Smooth muscle cell of bladder (primary cell): ENCODE measurements around the gene TARM1. TPM values are rescaled to one million over a fixed set of nuclear protein-coding genes. Genes with fewer than 3 reads are reported as not detected.

Source experiments
- total RNA-seq: library from RNA; depleted of rRNA; stranded (reverse); fragments of >200 nt; gene quantifications from 2 replicates; pipeline ENCODE4 v1.2.3, GENCODE V29; 2014

The TARM1 gene
- total RNA-seq, result not detected in 2 replicates

GRCh38 chr19:54081032-54081431 lies at the start of gene TARM1:
Gene TARM1 (minus strand): TSS chr19:54081365. CDS start chr19:54081340, 25 bp downstream.

DNA sequence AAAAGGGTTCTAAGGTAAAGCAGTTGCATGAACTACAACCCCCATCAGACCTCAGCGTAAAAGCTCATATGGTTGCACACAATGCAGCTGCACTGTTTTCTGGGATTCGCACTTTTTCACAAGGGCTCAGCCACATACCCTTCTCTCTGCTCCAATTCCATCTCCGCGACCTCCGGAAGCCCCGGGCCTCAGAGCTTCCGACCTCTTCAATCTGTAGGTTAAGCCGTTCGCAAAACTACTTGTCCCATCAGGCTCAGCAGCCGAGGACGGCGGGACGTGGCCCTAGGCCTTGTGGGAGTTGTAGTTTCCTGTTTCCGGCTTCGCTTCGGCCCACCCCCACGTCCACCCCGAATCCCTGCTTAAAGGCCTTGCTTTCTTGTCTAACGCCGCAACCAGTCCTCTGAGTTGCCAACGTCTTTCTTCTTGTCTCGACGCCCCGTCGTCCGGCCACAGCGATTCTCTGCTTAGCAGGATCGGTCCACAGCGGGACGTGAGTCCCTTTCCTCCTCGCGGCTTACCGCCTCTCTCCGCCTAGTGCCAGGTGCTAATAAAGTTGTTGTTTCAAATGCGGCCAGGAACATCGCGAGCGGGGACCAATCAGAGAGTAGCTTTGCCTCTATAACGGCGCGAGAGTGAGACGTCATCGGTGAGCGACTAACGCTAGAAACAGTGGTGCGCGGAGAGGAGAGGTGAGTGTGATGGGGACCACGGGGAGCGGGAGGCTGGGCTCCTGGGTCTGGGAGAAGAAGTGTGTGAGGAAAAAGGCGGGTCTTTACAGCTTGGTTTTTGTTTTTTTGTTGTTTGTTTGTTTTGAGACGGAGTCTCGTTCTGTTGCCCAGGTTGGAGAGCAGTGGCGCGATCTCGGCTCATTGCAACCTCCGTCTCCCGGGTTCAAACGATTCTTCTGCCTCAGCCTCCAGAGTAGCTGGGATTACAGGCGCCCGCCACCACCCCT lies 34.2 kb upstream of the TARM1 start, which contains the start of the genes PRPF31 and TFPT:
Gene PRPF31 (plus strand): TSS at position 646 of the 955 bp plus-strand sequence. CDS start 2,525 bp downstream, outside the sequence.
Gene TFPT (minus strand): TSS at position 549 of the 955 bp plus-strand sequence. CDS start 388 bp downstream, at position 161.

DNA sequence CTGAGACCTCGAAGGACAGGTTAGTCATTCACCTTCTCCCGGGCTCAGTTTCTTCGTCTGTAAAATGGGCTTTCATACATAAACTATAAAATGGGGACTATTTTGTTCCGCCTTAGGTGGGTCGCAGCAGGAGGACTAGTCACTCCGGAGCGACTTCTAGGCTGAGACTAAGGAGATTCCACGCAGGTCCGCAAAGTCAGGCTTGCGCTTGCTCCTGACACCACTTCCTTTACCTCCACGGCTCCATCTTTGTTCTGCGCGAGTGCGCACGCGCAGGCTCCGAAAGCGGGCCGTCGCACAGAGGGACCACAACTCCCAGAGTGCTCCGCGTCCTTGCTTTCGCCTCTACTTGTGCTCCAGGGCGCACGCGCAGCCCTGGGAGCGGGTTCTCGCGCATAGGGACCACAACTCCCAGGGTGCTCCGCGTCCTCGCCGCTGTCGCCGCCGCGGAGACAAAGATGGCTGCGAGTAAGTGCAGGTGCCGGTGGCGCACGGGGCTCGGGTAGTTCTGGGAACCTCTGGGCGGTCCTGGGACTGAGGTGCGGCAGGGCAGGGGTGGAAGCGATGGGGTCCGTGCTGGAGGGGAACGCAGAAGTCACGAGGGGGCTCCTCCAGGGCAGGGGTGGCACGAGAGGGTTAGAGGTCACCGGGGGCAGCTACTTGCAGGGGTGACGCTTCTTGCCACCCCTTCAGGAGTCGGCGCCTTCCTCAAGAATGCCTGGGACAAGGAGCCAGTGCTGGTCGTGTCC lies 21.4 kb upstream of the TARM1 start, which contains the start of gene NDUFA3:
Gene NDUFA3 (plus strand): TSS at position 435 of the 749 bp plus-strand sequence. CDS start 24 bp downstream, at position 459.

DNA sequence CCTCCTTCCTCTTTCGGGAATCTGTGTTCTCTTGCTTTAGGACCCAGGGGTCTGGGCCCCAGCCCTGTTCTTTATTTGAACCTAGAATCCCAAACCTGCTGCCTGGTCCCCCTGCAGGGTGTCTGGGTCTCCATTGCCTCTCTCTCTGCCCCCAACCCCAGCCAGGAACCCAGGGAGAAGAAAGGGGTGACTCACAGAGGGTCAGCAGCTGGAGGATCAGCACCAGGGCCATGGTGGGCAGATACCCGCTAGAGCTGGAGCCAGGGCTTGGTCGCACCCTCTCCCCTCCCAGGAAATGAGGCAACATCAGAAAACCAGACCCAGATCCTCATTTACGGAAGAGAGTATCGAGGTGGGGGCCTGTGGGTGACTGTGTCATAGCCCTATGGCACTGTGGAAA lies 19.4 kb upstream of the TARM1 start, which contains the start of gene OSCAR:
Gene OSCAR (minus strand): TSS at position 243 of the 400 bp plus-strand sequence. CDS start 11 bp downstream, at position 232.

GRCh38 chr19:54063350-54064116 lies 17.6 kb downstream of the TARM1 start, which contains the start of gene VSTM1:
Gene VSTM1 (minus strand): TSS chr19:54063897. CDS start chr19:54063777, 120 bp downstream.

Other genes starting within 250 kb of the TARM1 start
- 5.0 and 6.7 TPM in 2 replicates for gene MYADM, start 213.5 kb downstream of the TARM1 start, total RNA-seq
- gene PRKCG, start 199.2 kb downstream of the TARM1 start, total RNA-seq, result 0.14 TPM in 1 of 2 replicates, not detected in the other
- gene CACNG7, start 172.1 kb downstream of the TARM1 start, total RNA-seq, result 1.3 and 1.6 TPM in 2 replicates
- 0.37 and 0.43 TPM in 2 replicates for gene CACNG8, start 118.4 kb downstream of the TARM1 start, total RNA-seq
- 0.83 and 2.3 TPM in 2 replicates for gene CACNG6, start 89.7 kb downstream of the TARM1 start, total RNA-seq
- gene VSTM1, start 17.5 kb downstream of the TARM1 start, total RNA-seq, result not detected in 2 replicates
- 0.14 and 0.18 TPM in 2 replicates for gene OSCAR, start 19.4 kb upstream of the TARM1 start, total RNA-seq
- gene NDUFA3, start 21.5 kb upstream of the TARM1 start, total RNA-seq, result 17.9 and 22.8 TPM in 2 replicates
- gene TFPT, start 34.3 kb upstream of the TARM1 start, total RNA-seq, result 18.5 and 19.3 TPM in 2 replicates
- gene PRPF31, start 34.4 kb upstream of the TARM1 start, total RNA-seq, result 51.0 and 53.5 TPM in 2 replicates
- gene CNOT3, start 56.4 kb upstream of the TARM1 start, total RNA-seq, result 5.3 and 6.5 TPM in 2 replicates
- gene LENG1, start 78.4 kb upstream of the TARM1 start, total RNA-seq, result 6.5 and 7.2 TPM in 2 replicates
- gene TMC4, start 91.8 kb upstream of the TARM1 start, total RNA-seq, result 0.09 and 0.28 TPM in 2 replicates
- gene MBOAT7, start 108.2 kb upstream of the TARM1 start, total RNA-seq, result 24.7 and 36.4 TPM in 2 replicates
- gene TSEN34, start 109.9 kb upstream of the TARM1 start, total RNA-seq, result 47.4 and 53.6 TPM in 2 replicates
- gene RPS9, start 119.5 kb upstream of the TARM1 start, total RNA-seq, result 3,148 and 3,177 TPM in 2 replicates
- not detected in 2 replicates for gene LILRB3, start 141.6 kb upstream of the TARM1 start, total RNA-seq
- not detected in 2 replicates for gene LILRA6, start 161.4 kb upstream of the TARM1 start, total RNA-seq
- gene LILRB5, start 175.9 kb upstream of the TARM1 start, total RNA-seq, result not detected in 2 replicates
- not detected in 2 replicates for gene LILRB2, start 199.7 kb upstream of the TARM1 start, total RNA-seq
- gene LILRA5, start 231.8 kb upstream of the TARM1 start, total RNA-seq, result not detected in 2 replicates